Stimulated activated CD8-positive, alpha-beta memory T cell treated with anti-CD3 and anti-CD28 coated beads, Interleukin-4, amount 100 ng/mL, for 24 hours (primary cell): ENCODE data around the gene AGAP6.
"Not testable (repeated sequence)": the region's sequence is repeated elsewhere in the genome, so short reads cannot be mapped to it uniquely, and the experiment has no call there.

Experiments
- DNase-seq: peaks from one replicate; pipeline ENCODE4 v3.0.0-alpha.2; 2020; ENCODE audit warnings: low read depth

AGAP6 gene

DNA sequence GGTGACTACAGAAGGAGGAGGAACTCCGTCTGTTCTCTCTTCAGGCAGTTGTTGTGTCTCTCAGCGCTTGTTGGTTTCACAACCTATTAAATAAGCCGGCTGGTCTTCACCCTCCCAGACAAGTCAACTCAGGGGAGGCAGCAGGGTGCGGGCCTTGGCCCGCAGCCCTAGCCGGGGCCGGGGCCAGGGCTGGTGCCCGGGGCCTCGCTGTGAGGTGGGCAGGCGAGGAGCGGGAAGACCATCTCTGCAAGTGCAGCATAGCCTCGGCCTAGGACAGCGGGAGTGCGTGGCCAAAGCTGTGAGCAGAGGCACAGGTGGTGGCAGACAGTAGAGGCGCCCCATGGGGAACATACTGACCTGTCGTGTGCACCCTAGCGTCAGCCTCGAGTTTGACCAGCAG lies at the start of gene AGAP6:
AGAP6 (plus strand) TSS at position 31 of the 400 bp plus-strand sequence; CDS start at position 341, 310 bp downstream.
- not testable (repeated sequence) for DNase-seq

GRCh38 chr10:49941447-49942338 lies 46.5 kb upstream of the AGAP6 start, which contains the start of the genes PARG and TIMM23B:
PARG (minus strand) TSS chr10:49942027; CDS start chr10:49941725, 302 bp downstream.
TIMM23B (plus strand) TSS chr10:49942053; CDS start chr10:49942195, 142 bp downstream.
- peak; percentile 72 for DNase-seq

- DNase-seq, result not testable (repeated sequence)
Observed at GRCh38 chr10:49942339-49942705, 45.9 kb upstream of the AGAP6 start.

GRCh38 chr10:49943607-49944006 lies 44.6 kb upstream of the AGAP6 start:
- DNase-seq, result not testable (repeated sequence)

- not testable (repeated sequence) for DNase-seq
Observed at GRCh38 chr10:49948142-49948541, 40.1 kb upstream of the AGAP6 start.

DNA sequence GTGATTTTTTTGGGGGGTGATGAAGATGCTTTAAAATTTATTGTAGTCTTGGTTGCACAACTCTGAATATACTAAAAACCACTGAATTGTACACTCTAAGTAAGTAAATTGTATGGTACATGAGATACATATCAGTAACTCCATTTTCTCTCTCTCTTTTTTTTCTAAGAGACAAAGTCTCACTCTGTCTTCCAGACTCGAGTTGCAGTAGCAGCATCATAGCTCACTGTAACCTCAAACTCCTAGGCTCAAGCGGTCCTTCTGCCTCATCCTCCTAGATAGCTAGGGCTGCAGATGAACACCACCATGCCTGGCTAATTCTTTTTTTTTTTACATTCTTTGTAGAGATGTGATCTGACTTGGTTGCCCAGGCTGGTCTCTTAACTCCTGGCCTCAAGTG lies 39.5 kb upstream of the AGAP6 start:
- not testable (repeated sequence) for DNase-seq

DNA sequence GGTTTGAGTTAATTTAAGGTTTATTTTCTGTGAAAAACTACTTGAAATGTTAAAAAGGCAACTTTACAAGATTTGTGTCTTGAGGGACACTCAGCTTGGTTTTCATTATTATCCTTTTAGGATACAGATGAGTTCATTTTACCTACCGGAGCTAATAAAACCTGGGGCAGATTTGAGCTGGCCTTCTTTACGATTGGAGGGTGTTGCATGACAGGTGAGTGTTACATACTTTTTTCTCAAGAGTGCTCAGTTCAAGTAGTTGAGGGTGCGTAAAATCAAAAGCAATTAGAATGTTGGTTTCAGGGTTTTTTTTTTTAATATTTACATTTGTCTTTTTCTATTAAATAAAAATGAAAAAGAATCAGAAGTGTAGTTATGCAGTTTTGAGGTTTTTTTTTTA lies 36.2 kb upstream of the AGAP6 start:
- not testable (repeated sequence) for DNase-seq

DNA sequence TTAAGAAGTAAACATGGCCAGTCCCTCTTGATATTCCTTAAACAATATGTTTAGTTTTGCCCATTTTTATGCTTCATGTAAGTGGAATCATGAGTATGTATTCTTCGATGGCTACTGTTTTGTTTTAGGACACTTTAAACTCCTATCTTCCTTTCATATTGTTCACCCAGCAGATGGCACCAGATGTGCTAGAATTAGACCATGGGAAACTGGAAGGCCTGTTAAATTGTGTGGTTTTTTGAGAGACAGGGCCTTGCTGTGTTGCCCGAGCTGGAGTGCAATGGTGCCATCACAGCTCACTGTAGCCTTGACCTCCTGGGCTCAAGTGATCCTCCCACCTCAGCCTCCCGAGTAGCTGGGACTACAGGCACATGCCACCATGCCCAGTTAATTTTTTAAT lies 35.1 kb upstream of the AGAP6 start:
- not testable (repeated sequence) for DNase-seq

DNA sequence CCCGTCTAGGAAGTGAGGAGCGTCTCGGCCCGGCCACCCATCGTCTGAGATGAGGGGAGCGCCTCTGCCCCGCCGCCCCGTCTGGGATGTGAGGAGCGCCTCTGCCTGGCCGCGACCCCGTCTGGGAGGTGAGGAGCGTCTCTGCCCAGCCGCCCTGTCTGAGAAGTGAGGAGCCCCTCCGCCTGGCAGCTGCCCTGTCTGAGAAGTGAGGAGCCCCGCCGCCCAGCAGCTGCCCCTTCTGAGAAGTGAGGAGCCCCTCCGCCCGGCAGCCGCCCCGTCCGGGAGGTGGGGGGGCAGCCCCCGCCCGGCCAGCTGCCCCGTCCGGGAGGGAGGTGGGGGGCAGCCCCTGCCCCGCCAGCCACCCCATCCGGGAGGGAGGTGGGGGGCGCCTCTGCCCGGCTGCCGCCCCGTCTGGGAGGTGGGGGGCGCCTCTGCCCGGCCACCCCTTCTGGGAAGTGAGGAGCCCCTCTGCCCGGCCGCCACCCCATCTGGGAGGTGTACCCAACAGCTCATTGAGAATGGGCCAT lies 17.8 kb upstream of the AGAP6 start:
- not testable (repeated sequence) for DNase-seq

DNA sequence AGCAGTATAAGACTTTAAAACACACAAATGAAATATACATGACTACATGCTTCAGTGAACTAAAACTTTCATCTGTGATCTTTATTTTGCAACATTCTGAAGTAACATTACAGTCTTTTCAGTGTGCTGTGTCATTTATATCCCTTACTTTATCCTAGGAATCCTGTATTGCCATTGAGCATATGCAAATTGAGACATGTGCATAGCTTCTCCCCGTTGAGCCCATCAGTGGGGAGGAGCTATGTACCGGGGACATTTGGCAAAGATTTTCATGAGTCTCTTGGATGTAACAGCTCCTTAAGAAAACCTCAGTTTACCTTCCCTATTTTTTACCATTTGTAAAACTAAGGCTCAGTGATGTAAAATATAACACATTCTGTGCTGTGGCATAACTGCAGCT lies 16.7 kb upstream of the AGAP6 start:
- not testable (repeated sequence) for DNase-seq

DNA sequence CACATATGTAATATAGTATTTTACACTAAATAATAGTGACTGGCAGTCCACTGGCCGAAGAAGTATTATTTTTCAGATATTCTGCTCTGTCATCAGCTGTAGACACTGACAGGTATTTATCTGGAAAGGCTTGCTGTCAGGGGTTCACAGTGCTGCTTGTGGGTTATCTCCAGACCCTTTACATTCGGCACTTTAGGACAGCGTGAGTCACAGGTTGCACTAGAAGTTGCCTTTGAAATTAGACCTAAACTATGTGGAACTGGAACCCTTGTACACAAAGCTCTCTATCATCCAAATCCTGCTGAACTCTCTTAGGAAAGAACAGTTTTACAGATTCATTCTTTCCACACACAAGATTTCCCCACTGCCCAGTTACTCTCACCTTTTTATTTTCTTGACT lies 16.1 kb upstream of the AGAP6 start:
- DNase-seq, result not testable (repeated sequence)

DNA sequence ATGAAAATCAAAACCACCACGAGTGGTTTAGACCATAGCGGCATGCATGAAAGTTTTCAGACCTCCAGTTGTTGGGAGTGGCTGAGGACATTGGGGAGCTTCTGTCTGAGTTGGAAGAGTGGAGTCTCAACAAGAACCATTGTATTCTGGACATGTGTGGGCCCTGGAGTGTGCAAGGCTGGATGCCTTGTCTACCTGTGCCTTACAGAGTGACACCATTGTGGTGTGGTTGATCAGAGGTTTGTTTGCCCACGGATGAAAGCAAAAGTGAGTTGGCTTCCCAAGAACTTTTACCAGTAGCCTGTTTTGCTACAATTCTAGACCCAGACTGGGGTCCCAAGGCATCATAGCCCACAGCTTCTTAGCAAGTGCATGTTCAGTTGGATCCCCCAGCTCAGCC lies 10.4 kb upstream of the AGAP6 start:
- DNase-seq, result not testable (repeated sequence)

DNA sequence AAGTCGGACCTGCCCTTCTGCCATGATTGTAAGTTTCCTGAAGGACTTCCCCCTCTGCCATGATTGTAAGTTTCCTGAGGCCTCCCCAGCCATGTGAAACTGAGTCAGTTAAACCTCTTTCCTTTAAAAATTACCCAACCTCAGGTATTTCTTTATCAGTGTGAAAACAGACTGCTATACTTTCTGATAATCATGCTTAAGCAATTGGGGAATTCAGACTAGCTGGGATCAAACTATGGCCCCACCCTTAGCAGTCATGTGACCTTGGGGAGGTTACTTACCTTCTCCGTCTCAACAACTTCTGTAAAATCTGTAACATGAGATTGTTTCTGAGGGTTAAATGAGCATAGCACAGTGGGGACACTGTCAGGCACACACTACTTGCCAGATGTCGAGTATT lies 999 bp upstream of the AGAP6 start:
- not testable (repeated sequence) for DNase-seq

DNA sequence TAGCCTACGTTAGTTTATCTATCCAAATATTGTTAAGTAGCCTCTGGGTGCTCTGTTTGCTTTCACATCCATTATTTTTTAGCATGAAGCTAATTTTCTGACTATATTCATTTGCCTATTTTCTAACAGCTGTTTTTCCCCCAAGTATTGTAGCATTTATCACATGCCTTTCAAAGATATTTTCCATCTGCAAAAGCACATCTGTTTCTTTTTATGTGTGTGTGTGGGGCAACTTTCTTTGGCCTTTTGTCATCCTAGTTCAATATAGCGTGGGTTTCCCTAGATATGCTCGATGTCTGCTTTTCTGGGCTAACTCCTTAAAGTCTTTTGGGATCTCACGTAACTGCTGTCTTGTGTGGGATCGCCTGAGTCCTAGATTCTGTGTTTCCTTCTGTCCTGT lies 7.1 kb downstream of the AGAP6 start:
- not testable (repeated sequence) for DNase-seq

DNA sequence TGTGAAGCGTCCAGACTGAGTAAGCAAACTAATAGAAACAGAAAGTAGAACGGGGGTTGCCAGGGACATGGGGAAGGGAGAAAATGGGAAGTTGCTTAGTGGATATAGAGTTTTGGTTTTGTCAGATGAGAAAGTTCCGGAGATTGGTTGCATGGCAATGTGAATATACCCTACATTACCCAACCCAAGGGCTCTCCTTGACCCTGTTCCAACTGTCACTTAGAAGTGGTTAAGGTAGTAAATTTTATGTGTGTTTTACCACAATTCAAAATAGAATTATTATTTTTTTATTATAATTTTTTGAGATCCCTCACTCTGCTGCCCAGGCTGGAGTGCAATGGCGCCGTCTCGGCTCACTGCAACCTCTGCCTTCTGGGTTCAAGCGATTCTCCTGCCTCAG lies 25.8 kb downstream of the AGAP6 start:
- not testable (repeated sequence) for DNase-seq

DNA sequence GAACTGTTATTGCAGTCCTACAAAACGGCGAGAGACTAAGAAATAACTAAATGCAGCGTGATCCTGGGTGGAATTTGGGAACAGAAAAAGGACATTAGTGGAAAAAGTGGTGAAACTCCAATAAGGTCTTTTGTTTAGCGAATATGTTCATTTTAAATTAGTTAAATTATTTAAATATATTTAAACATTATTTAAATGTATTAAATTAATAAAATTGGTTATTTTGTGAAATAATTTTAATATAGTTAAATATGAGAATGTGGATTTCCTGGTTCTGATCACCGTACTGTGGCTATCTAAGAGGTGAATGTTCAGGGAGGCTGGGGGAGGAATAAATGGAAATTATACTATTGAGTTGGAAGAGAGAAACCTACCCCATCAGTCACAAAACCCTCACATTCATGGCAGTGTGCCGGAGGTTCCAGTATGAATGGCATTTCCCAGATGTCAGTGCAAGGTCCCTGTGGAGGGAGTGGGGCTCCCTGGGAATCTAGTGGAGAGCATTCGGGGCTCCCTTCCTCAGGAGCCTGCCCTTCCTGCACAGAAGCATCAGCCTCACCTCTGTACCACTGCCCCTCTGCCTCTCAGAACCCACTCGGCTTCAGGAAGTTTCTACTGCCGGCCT lies 27.5 kb downstream of the AGAP6 start:
- not testable (repeated sequence) for DNase-seq

- DNase-seq, result not testable (repeated sequence)
Observed at GRCh38 chr10:50016926-50017325, 28.7 kb downstream of the AGAP6 start.

GRCh38 chr10:50017646-50018045 lies 29.4 kb downstream of the AGAP6 start:
- DNase-seq, result not testable (repeated sequence)

GRCh38 chr10:50019279-50019678 lies 31.1 kb downstream of the AGAP6 start:
- not testable (repeated sequence) for DNase-seq

DNA sequence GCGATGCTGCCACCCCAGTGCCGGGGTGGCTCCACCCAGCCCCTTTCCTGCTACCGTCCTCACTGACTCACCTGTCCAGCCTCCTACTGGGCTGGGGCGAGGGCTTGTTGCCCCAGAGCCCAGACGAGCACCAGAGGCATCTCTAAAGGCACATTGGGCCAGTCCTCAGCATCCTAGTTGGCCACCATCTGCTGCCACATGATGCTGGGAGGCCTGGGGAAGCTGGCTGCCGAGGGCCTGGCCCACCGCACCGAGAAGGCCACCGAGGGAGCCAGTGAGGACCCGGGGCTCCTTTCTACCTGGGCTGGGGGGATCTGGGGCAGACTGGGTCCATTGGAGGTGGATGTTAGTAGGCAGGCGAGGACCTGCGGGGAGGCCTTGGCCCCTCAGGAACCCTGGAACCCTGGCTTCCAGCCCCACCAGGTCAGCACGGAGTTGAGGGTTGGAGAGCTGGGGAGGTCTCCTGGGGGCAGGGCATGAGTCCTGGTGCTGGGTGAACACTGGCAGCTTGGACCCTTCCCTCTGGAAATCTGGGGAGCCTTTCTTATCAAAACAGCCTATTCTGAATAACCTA lies 32.3 kb downstream of the AGAP6 start:
- not testable (repeated sequence) for DNase-seq

GRCh38 chr10:50021646-50022045 lies 33.4 kb downstream of the AGAP6 start:
- no peak for DNase-seq

GRCh38 chr10:50024716-50025383 lies 36.6 kb downstream of the AGAP6 start:
- not testable (repeated sequence) for DNase-seq
